GM10248 (cell line): ENCODE data around the gene DIP2C.

Experiments used
- CTCF ChIA-PET: fragments of 300-600 bp; sonication (Branson Sonifier 250); formaldehyde crosslinking; extraction: SDS; loops from one replicate; lab custom pipeline; 2021; ENCODE audit warnings: antibody characterized with exemption; lab: Yijun Ruan, JAX
- POLR2A ChIA-PET: fragments of 350-650 bp; sonication (Branson Sonifier 250); formaldehyde crosslinking; extraction: SDS; loops from one replicate; lab custom pipeline; 2020; ENCODE audit warnings: antibody characterized with exemption; lab: Yijun Ruan, JAX
- DNase-seq: peaks from one replicate; pipeline ENCODE4 v3.0.0; 2012; ENCODE audit errors: extremely low spot score
- CTCF ChIP-seq: IDR thresholded peaks from 2 replicates; pipeline ENCODE4 v1.5.1; 2012; ENCODE audit warnings: mild to moderate bottlenecking, low read depth; ENCODE audit errors: extremely low read depth, missing control alignments, control extremely low read depth

The DIP2C gene

GRCh38 chr10:593016-593415 is 96.5 kb downstream of the DIP2C start:
- ChIA-PET POLR2A (no interaction called here), CTCF (no interaction called here)
- DNase-seq, result no peak
- no peak for TF ChIP-seq CTCF

GRCh38 chr10:591646-592045 is 97.8 kb downstream of the DIP2C start:
- ChIA-PET POLR2A (no interaction called here), CTCF (interaction anchor here (1.9 kb wide), 1 partner anchor 13 kb away, joined by 4 read pairs; no protein-coding TSS in a partner anchor)
- TF ChIP-seq CTCF, result no peak
- DNase-seq, result no peak

GRCh38 chr10:590721-591120 is 98.7 kb downstream of the DIP2C start:
- ChIA-PET CTCF (interaction anchor here (1.4 to 1.9 kb wide), 2 partner anchors 12 to 14 kb away, joined by 3 to 4 read pairs; no protein-coding TSS in a partner anchor), POLR2A (no interaction called here)
- no peak for TF ChIP-seq CTCF
- no peak for DNase-seq

GRCh38 chr10:589961-590680 is 99.3 kb downstream of the DIP2C start:
- CTCF ChIA-PET, result interaction anchor here (1.4 to 1.9 kb wide), 2 partner anchors 12 to 15 kb away, joined by 3 to 4 read pairs; no protein-coding TSS in a partner anchor
- POLR2A ChIA-PET, result no interaction called here
- DNase-seq, result no peak
- TF ChIP-seq CTCF, result no peak

GRCh38 chr10:588246-589165 is 101.0 kb downstream of the DIP2C start:
- TF ChIP-seq CTCF, result no peak
- no peak for DNase-seq
- ChIA-PET CTCF (no interaction called here), POLR2A (no interaction called here)

- CTCF ChIA-PET, result no interaction called here
- no peak for TF ChIP-seq CTCF
- DNase-seq, result no peak
Measured at GRCh38 chr10:586716-587115, 102.8 kb downstream of the DIP2C start.

More at GRCh38 chr10:586716-587115, 102.8 kb downstream of the DIP2C start:
- POLR2A ChIA-PET, result no interaction called here
